Measurements from ENCODE around the gene RNF20.

DNA sequence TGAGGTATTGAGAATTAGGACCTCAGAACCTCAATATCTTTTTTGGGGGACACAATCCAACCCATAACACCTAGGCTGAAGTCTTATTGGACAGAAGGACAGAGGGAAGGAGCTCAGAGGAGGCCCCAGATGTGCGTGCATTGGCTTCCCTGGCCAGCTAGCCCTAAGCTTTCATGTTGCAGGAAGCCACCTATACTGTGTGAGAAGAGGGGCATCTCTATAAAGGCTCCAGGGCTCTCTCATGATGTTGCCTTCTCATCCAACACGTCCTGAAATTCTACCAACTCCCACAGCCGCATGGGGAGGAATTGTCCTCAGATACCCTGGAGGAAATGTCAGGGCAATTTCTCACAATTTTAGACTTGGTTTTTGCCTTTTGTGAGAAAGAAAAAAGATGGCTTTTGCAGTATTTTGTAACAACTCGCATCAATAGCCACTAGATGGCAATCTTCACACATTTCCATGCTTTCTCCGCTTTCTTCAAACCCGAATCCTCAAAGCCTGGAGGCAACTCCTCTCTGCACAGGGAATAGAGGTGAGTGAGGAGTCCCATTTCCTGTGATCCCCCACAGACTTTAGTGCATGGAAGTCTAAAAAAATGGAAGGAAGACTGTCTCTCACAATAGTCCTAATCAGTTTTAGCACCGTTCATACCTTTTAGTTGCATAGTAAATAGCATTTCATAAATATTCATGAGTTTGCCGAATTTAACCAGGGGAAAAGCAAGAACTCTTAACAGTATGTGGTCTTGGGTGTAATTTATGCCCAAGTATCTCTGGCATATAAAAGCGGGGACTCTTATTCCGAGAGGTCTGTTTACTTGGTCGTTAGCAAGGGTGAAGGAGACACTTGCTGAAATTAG lies 68.5 kb downstream of the RNF20 start:
- TF ChIP-seq, protein P1, sequence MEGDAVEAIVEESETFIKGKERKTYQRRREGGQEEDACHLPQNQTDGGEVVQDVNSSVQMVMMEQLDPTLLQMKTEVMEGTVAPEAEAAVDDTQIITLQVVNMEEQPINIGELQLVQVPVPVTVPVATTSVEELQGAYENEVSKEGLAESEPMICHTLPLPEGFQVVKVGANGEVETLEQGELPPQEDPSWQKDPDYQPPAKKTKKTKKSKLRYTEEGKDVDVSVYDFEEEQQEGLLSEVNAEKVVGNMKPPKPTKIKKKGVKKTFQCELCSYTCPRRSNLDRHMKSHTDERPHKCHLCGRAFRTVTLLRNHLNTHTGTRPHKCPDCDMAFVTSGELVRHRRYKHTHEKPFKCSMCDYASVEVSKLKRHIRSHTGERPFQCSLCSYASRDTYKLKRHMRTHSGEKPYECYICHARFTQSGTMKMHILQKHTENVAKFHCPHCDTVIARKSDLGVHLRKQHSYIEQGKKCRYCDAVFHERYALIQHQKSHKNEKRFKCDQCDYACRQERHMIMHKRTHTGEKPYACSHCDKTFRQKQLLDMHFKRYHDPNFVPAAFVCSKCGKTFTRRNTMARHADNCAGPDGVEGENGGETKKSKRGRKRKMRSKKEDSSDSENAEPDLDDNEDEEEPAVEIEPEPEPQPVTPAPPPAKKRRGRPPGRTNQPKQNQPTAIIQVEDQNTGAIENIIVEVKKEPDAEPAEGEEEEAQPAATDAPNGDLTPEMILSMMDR (IDR thresholded peaks at IDR 0.05; ENCODE audit: low read depth, low read length): peak; percentile 81
- TF ChIP-seq EZH2phosphoT487 (IDR thresholded peaks at IDR 0.05; ENCODE audit: low read depth): no peak
